Hepatocyte (in vitro differentiated cells): ENCODE measurements around the gene UNKL. TPM values are rescaled to one million over a fixed set of nuclear protein-coding genes. Genes with fewer than 3 reads are reported as not detected.

Experiments used
- DNase-seq: peaks from one replicate; pipeline ENCODE4 v3.0.0-alpha.2; 2016; ENCODE audit warnings: low spot score
- H2AFZ ChIP-seq: fragments of 200-600 bp; sonication (generic); 2 replicates; pipeline ENCODE4 v1.6.0; 2016; ENCODE audit warnings: antibody characterized with exemption, mild to moderate bottlenecking
- H3K27ac ChIP-seq: fragments of 200-600 bp; sonication (generic); 2 replicates; pipeline ENCODE4 v1.5.1; 2016; ENCODE audit warnings: mild to moderate bottlenecking
- H3K27me3 ChIP-seq: fragments of 200-600 bp; sonication (generic); 2 replicates; pipeline ENCODE4 v1.6.1; 2016
- H3K36me3 ChIP-seq: fragments of 200-600 bp; sonication (generic); replicated peaks from 2 replicates; pipeline ENCODE4 v1.5.1; 2016; ENCODE audit warnings: low read depth; ENCODE audit not compliant: insufficient read depth
- H3K4me1 ChIP-seq: fragments of 200-600 bp; sonication (generic); 2 replicates; pipeline ENCODE4 v1.5.1; 2016; ENCODE audit warnings: mild to moderate bottlenecking, moderate library complexity; ENCODE audit not compliant: insufficient read depth
- H3K4me2 ChIP-seq: fragments of 200-600 bp; sonication (generic); 2 replicates; pipeline ENCODE4 v1.6.0; 2016
- H3K4me3 ChIP-seq: fragments of 200-600 bp; sonication (generic); 2 replicates; pipeline ENCODE4 v1.5.1; 2016; ENCODE audit warnings: mild to moderate bottlenecking
- H3K79me2 ChIP-seq: fragments of 200-600 bp; sonication (generic); 2 replicates; pipeline ENCODE4 v1.6.0; 2017; ENCODE audit warnings: mild to moderate bottlenecking
- H3K9me2 ChIP-seq: fragments of 200-600 bp; sonication (generic); replicated peaks from 2 replicates; pipeline ENCODE4 v1.6.0; 2017; ENCODE audit warnings: mild to moderate bottlenecking; ENCODE audit not compliant: insufficient read depth
- H3K9me3 ChIP-seq: fragments of 200-600 bp; sonication (generic); 2 replicates; pipeline ENCODE4 v1.5.1; 2016; ENCODE audit warnings: low read depth, mild to moderate bottlenecking
- H4K20me1 ChIP-seq: fragments of 200-600 bp; sonication (generic); 2 replicates; pipeline ENCODE4 v1.6.0; 2016; ENCODE audit warnings: mild to moderate bottlenecking; ENCODE audit not compliant: insufficient read depth, poor library complexity, severe bottlenecking
- CTCF ChIP-seq: fragments of 200-600 bp; sonication (generic); IDR thresholded peaks from 2 replicates; pipeline ENCODE4 v1.5.1; 2016; ENCODE audit warnings: antibody characterized with exemption, mild to moderate bottlenecking; ENCODE audit not compliant: poor library complexity
- EZH2 ChIP-seq: fragments of 200-600 bp; sonication (generic); IDR thresholded peaks from 2 replicates; pipeline ENCODE4 v1.6.1; 2016; ENCODE audit warnings: antibody characterized with exemption, mild to moderate bottlenecking, borderline replicate concordance
- EZH2phosphoT487 ChIP-seq: fragments of 200-600 bp; sonication (generic); IDR thresholded peaks from one replicate; pipeline ENCODE4 v1.6.1; 2018; ENCODE audit warnings: antibody characterized with exemption, mild to moderate bottlenecking, low read depth, moderate library complexity; ENCODE audit not compliant: unreplicated experiment, severe bottlenecking
- WGBS: methylation state at CpG from one replicate; pipeline ENCODE4 v1.1.6; 2016; ENCODE audit warnings: low lambda C conversion rate; ENCODE audit errors: missing lambda C conversion rate; 5-methylcytosine and 5-hydroxymethylcytosine counted together
- polyA plus RNA-seq: library from polyadenylated mRNA; unstranded; fragments of >200 nt; fragmentation: Nextera tagmentation; extraction: Ambion mirVana; gene quantifications from 2 replicates; pipeline ENCODE4 v1.2.1, GENCODE V29; 2016
- total RNA-seq: library from RNA; depleted of rRNA; stranded (reverse); fragments of >200 nt; gene quantifications from 2 replicates; pipeline ENCODE4 v1.2.3, GENCODE V29; 2014

UNKL gene
- total and polyA plus RNA-seq, 2 experiments from 2014 or later, result 8.5 to 10.3 TPM

GRCh38 chr16:1435921-1436697 is 21.6 kb upstream of the UNKL start:
- H3K9me3 ChIP-seq, result no peaks in the 10 kb centered on the region
- H4K20me1 ChIP-seq, result no peaks in the 10 kb centered on the region
- 81% methylated on average over 30 of the region's 32 CpGs for WGBS
- no peaks in the 10 kb centered on the region for H3K36me3 ChIP-seq
- peaks cover 3% of the 10 kb centered on the region for H3K4me1 ChIP-seq
- TF ChIP-seq EZH2, result no peak
- TF ChIP-seq CTCF, result no peak
- no peak for TF ChIP-seq EZH2phosphoT487
- no peak overlapping the region for H3K27ac ChIP-seq
- H3K4me2 ChIP-seq, result no peak overlapping the region
- no peak overlapping the region for H2AFZ ChIP-seq
- no peaks in the 10 kb centered on the region for H3K79me2 ChIP-seq
- no peaks in the 10 kb centered on the region for H3K9me2 ChIP-seq
- H3K4me3 ChIP-seq, result no peak overlapping the region
- H3K27me3 ChIP-seq, result no peaks in the 10 kb centered on the region
- no peak for DNase-seq

DNA sequence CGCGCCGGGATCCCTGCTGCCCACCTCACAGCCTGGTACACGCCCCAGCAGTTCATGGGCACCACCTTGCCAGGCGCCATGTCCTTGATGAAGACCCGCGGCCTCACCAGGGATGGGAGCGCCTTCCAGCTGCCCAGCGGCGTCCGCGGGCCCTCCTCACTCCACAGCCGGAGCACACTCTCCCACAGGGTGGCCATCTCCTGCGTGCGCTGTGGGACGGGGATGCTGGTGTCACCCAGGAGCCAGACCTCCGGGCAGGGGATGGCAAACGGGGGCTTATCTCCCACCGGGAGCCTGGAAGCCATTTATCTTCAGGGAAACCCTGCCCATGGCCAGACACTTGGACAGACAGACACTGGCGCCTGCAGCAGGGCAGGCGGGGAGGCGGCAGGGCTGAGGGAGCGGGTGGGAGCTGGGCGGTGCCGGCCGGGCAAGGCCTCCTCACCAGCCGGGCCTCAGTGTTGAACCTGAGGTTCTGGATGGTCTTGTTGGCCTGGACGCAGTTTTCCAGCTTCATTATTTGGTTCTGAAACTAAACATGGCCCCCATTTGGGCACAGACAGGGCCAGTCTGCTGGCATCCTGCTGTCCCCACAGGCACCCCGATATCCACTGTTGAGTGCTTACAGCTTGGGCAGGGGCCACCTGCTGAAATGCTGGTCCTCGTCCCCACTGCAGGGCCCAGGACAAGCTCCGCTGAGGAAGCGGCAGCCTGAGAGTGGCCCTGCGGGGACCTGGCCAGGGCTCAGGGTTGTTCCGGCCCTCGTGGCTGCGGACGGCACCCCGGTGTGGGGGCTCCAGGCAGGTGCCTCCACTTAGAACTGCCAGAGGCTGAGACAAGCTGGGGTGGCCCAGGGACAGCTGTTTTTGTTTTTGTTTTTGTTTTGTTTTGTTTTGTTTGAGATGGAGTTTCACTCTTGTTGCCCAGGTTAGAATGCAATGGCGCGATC is 20.4 kb upstream of the UNKL start:
- no peak overlapping the region for H3K4me3 ChIP-seq
- WGBS, result 96% methylated on average over 36 of the region's 40 CpGs
- H3K27me3 ChIP-seq, result no peaks in the 10 kb centered on the region
- no peak for TF ChIP-seq CTCF
- TF ChIP-seq EZH2, result no peak
- no peak for TF ChIP-seq EZH2phosphoT487
- H3K79me2 ChIP-seq, result no peaks in the 10 kb centered on the region
- H3K4me1 ChIP-seq, result peaks cover 13% of the 10 kb centered on the region
- H4K20me1 ChIP-seq, result no peaks in the 10 kb centered on the region
- H2AFZ ChIP-seq, result no peak overlapping the region
- no peak overlapping the region for H3K27ac ChIP-seq
- DNase-seq, result no peak
- H3K4me2 ChIP-seq, result no peak overlapping the region
- H3K36me3 ChIP-seq, result no peaks in the 10 kb centered on the region
- H3K9me2 ChIP-seq, result no peaks in the 10 kb centered on the region
- H3K9me3 ChIP-seq, result no peaks in the 10 kb centered on the region

DNA sequence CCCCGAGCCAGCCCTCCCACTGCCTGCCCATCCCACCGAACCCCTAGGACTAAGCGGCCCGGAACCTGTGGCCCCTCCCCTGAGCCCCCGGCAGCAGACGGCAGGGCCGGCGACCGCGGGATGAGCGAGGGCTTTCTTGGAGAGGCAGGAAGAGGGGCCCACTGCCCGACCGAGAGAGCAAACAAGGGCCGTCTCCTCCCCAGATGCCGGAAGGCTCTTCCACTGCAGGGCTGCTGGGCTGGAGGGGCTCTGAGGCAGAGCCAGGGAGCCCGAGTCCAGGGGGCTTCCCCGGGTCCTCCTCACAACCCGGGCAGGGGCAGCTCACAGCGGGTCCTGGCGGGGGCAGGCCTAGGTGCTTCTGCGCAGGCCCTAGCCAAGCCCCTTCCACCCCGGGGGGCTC is 19.3 kb upstream of the UNKL start:
- no peak overlapping the region for H3K4me3 ChIP-seq
- H3K9me3 ChIP-seq, result no peaks in the 10 kb centered on the region
- H3K9me2 ChIP-seq, result no peaks in the 10 kb centered on the region
- no peak overlapping the region for H3K4me2 ChIP-seq
- no peaks in the 10 kb centered on the region for H3K27me3 ChIP-seq
- H3K4me1 ChIP-seq, result peaks cover 13% of the 10 kb centered on the region
- 74% methylated on average over 21 of the region's 22 CpGs for WGBS
- H3K27ac ChIP-seq, result no peak overlapping the region
- H3K79me2 ChIP-seq, result no peaks in the 10 kb centered on the region
- no peak for DNase-seq
- no peaks in the 10 kb centered on the region for H3K36me3 ChIP-seq
- H4K20me1 ChIP-seq, result no peaks in the 10 kb centered on the region
- TF ChIP-seq EZH2phosphoT487 (no peak), EZH2 (no peak), CTCF (no peak)
- no peak overlapping the region for H2AFZ ChIP-seq
